Tongue (tissue), 2 donors: ENCODE results near the gene LRRK1. TPM values are rescaled to one million over a fixed set of nuclear protein-coding genes. Genes with fewer than 3 reads are reported as not detected.
A peak's percentile ranks its signal among the peaks of the same experiment; 100 is the strongest.

ENCODE experiments used
- DNase-seq: peaks from one replicate; pipeline ENCODE4 v3.0.0-alpha.2; 2015
- total RNA-seq: library from RNA; depleted of rRNA; stranded (reverse); fragments of >200 nt; gene quantifications from one replicate; pipeline ENCODE4 v1.2.3, GENCODE V29; 2014

LRRK1 gene
- total RNA-seq, 1 donor from 2014 or later, result 14.2 TPM

DNA sequence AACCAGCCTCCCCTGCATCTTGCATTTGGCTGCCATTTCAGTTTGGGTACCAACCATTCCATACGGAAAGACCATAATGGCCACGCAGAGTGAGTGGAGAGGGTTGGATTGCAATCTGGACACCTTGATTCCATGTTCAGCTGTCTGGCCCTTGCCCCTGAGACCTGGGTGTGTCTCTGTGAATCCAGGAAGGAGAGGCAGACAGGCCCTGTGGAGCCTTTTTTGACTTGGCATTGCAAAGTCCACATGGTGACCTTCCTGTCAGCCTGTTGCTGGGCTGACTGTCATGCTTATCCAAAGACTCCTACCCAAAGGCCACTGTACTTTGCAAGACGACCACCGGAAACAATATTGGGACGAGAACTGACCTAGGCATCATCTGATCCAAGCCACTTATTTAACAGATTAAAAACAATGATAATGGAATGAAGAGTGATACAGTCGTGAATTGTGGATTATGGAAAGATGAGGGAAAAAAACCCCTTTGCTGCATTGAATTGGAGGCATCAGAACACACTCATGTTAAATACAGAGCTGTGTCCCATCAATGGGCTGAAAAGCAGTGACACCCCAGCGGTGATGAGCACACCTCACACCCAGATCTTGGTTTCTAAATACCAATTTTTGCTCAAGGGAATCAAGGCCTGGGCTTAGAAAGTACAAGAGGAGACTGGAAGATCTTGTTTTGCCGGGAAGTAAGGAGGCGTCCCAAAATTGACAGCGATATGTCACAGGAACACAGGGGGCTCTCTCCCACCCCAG lies 86.0 kb downstream of the LRRK1 start:
- DNase-seq, result no peak

DNA sequence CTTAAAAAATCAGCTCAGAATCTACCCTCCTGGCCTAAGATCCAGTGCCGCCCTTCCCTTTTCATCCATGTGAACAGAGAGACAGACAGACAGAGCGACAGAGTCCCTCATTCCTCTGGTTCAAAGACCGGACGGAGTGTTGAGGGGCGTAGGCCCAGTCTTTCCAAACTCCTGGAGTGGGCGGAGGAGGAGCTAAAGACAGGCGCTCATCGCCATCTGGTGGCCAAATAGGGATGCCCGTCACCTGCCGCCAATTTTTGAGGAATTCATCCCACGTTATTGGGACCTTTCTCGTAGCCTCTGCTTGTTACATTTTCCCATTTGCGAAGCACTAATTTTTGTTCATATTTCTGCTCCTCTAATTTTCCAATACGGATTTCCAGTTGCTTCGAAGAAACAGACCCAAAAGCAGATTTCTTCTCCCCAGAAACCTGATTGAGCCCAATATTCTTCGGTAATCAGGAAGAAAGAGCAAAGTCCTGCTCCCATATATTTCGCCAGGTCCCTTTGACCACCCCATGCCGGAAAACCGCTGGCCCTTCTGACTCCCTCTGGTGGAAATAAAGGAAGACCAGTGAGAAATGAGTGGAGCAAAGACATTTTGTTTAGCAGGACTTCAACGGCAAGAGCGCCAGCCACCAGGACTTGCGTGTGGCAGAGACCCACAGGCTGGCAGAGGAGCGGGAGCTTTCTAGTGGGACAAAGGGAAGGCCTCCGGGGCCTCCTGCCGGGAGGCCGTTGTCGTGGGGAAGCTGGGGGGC lies 88.0 kb downstream of the LRRK1 start:
- peak; percentile 94 for DNase-seq

DNA sequence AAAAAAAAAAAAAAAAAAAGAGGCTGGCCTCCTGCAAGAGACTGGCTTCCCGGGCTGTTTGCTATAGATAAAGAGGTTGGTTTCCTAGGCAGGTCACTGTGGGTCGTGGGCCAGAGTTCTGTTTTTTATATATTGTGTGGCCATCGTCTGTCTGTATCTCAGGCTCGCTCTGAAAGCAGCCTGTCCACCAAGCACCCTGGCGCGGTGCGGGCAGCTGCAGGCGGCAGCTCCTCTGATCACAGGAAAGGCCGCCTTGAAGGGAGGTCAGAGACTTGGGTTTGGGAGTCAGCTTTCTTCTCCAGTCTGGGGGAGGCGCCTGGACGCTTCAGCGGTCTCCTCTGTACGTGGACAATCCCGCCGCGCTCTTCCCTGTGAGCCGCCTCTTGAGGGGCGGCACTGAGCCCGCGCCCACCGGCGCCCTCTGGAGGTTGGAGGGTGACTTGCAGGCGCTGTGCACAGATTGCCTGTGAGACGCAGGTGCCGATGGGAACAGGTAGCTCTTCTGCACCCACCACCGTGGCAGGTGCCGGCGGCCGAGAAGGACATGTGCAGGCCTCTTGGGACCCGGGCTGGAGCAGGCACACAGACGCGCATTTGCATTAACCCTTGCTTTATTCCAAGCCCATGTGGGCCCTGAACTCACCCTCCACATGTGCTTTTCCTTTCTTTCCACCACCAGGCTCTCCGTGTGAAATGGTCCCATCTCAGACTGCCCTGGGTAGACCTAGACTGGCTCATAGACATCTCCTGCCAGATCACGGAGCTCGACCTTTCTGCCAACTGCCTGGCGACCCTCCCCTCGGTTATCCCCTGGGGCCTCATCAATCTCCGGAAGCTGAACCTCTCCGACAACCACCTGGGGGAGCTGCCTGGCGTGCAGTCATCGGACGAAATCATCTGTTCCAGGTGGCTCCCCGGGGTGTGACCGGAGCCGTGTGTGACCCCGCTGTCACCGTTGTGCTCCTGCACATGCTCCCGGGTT lies 89.3 kb downstream of the LRRK1 start:
- DNase-seq, result peak; percentile 81

DNA sequence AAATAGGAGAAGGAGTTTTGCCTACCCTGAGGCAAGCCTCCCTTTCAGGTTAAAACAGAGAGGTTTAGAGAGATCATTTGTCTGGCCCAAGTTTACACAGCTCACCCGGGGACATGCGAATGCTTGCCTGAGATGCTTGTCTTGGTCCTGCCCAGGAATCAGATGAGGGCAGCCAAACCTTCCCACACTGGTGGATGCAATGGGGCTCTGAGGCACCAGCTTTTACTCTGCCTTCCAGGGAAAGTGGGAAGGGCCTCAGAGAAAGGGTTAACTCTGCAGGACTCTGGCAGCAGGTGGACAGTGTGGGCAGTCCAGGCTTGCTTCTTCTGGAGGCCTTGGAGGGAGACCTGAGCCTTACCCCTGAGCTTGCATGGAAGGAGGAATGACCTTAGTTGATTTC lies 90.0 kb downstream of the LRRK1 start:
- no peak for DNase-seq

DNA sequence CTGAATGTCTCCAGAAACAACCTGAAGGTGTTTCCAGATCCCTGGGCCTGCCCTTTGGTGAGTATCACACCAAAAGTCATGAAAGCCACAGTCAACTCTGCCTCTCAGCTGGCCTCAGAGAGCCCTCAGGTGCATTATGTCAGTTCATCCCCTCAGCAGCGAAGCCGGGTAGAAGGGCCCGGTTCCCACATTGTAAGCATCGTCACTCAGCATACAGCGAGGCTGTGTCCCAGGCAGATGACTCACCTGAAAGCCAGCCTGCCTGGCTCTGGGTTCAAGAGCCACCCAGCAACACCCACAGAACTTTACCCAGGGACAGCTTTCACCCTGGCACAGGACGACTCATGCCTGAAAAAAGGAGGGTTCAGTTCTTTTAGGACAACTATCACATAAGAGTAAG lies 91.6 kb downstream of the LRRK1 start:
- no peak for DNase-seq

DNA sequence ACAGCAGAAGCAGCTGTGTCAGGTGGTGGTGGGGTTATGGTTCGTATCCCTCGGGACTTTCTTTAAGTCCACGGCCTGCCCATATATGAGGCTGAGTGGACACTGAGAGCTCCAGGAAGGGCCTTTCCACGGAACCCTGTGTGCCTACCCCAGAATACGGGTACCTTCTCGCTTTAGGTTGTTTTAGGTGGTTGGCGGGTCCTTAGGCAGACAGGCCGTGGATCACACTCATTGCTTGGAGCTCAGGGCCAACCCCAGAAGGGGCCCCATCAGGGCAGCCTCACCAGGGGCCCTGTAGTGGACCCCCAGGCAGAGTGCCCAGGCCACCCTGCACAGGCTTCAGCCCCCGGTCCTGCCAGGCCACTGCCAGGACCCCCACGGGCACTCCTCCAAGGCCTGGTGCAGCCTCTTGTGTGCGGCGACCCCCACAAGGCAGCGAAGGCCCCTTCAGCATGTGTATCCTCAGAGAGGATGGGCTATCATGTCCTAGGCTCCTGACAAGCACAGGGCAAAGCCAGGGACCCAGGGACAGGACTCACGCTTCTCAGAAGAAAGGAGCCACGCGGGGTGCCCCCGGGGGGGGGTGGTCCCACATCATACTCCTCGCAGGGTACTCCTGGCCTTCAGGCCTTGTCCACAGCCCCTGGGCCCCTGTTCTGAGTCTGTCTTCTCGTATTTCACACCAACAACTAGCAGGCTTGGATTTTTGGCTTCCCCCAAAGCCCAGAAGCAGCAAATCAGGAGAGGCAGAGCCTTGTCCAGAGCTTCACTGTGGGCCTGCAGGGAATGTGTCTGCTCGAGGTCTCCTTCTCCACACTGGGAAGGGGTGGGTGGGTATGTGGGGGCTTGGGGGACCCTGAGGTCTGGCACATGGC lies 93.4 kb downstream of the LRRK1 start:
- DNase-seq, result no peak

DNA sequence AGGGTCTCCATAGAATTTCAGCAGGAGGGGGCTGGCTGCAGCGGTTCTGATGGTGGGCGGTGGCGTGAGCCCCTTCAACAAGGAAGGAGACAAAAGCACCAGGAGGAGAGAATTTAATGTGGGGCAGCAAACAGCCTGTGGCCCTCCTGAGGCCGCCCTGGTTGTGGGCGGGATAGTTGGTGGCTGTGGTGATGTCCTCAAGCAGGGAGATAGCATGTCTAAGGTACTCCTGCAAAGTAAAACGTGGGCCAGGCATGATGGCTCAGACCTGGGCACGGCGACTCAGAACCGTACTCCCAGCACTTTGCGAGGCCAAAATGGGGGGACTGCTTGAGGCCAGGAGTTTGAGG lies 94.0 kb downstream of the LRRK1 start:
- no peak for DNase-seq

DNA sequence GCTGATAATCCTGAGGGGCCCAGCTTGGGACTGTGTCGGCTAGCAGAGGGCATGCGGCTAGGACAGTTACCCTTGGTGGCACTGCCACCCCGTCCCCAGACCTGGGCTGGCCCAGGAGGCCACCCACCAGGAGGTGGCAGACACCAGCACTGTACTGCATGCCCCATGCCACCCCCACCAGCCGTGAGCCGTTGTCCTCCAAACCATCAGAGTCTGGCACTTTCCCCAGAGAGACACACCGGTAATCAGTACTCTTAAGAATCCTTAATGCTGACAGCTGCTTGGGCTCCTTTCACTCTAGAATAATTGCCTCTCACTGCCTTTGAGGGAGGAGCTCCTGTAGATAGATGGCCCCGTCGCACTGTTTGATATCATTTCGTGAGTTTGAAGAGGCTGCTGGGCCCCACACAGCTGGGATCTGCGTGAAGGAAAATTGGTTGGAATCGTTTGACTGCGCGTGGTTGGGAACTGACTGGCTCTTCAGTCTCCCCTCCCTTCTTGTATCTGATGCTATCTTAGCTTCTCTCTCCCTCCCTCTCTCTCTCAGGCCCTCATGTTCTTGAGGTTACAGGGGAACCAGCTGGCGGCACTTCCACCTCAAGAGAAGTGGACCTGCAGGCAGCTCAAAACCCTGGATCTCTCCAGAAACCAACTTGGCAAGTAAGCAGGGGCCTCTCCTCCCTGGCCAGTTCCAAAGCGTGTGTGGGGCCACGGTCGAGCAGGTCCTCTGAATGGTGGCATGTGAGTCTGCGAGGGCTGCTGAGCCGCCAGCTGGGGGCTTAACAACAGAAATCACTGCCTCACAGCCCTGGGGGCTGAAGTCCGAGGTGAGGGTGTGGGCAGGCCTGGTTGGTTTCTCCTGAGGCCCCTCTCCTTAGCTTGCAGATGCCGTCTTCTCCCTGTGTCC lies 94.9 kb downstream of the LRRK1 start:
- no peak for DNase-seq

DNA sequence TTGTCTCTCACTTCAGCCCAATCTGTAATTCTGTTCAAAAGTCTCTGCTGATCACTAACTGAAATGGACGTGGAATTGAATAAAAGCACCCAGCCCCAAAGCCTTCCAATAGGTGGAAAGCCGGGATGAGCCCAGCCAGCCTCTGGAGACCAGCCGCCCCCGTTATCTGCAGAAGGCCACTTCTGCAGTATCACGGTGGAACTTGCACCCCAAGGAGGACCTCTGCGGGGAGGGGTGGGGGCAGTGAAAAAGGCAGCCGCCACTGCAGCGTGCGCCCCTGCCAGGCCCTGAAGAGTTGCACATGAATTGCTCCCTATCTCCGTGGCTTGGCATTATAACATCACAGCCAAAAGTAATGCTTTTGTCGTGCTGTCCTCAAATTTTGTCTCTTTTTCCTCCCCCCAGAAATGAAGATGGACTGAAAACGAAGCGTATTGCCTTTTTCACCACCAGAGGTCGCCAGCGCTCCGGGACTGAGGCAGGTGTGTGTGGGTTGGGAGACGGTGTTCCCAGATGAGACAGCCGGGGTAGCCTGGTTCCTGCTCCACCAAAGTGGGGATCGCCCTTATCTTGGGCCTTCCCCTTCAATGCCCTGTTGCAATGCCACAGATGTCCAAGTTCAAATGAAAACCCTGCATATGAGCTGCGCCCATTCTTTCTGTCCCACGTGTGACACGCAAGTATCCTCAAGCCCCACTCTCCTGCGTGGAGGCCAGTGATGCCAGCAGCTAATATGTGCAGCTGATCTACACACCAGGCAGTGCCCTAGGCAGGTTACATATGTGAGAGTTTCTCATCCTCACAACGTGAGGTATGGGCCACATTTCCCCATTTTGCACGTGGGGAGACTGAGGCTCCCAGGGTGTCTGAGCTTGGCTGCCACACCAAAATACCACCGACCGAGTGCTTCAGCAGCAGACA lies 96.0 kb downstream of the LRRK1 start:
- DNase-seq, result peak; percentile 92

DNA sequence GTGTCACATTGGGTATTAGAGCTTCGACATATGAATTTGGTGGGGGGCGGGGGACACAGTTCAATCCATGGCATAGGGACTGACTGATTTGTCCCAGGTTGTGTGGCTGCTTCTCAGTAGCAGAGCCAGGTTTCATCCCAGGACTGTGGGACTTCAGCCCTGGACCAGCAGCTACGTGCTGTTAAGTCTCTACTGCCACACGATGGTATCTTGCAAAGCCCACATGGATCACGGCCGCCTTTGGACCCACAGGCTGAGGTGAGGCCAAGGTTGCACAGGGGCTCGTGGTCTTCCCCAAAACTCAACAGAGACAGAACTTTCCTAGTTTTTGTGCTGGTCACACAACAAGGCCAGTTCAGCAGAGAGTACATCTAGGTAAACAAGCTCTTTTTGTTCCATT lies 97.4 kb downstream of the LRRK1 start:
- no peak for DNase-seq

DNA sequence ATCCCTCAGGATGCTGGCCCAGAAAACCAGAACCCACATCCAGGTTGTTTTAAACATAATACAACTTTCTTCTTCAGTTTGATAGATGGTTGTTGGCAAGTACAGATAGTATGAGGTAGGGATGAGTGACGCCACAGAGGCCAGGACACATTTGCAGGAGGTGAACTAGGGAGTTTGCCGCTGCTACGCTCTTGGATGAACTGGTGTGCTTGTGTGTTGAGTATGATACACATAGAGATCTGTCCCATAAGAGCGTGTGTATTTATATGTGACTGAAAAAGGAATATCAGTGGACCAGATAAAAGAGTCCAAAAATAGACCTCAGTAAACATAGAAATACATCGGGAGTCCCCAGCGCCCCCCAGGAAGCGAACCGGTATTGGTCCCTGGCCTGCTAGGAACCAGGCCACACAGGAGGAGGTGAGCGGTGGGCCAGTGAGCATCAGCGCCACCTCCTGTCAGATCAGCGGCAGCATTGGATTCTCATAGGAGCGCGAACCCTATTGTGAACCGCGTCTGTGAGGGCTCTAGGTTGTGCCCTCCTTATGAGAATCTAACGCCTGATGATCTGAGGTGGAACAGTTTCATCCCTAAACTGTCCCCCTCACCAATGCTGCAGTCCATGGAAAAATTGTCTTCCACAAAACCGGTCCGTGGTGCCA lies 98.1 kb downstream of the LRRK1 start:
- DNase-seq, result no peak

DNA sequence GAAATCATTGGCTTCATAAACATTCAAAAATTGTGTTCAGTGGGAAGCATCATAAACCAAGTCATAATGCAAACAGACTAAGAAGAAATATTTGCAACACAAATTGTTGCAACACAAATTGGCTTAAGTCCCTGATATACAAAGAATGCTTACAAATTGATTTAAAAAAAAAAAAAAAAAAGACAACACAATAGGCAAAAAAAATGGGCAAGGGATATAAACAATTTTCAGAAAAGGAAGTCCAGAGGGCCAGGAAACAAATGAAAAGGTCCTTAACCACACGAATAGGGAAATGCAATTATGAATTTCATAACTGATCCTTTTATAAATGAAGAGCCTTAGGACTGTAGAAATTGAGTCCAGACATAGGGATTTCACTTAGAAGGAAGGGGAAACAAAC lies 98.9 kb downstream of the LRRK1 start:
- DNase-seq, result no peak

DNA sequence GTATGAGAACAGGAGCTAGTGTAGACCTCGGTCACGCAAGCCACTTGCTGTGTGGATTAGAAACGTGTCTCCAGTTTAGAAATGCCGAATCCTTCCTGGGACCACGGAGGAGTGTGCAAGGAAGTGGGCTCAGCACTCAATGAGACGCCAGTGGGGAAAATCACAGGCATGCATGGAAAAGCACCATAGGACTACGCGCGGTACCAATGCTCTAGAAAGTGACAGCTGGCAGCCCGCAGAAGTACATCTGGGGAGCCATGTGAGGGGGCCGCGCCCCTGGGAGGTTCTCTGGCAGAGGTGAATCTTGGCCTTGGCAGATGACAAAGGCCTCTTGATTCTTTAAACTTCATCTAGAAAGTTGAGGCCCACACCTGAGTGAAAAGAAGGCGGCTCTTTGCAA lies 99.3 kb downstream of the LRRK1 start:
- no peak for DNase-seq

DNA sequence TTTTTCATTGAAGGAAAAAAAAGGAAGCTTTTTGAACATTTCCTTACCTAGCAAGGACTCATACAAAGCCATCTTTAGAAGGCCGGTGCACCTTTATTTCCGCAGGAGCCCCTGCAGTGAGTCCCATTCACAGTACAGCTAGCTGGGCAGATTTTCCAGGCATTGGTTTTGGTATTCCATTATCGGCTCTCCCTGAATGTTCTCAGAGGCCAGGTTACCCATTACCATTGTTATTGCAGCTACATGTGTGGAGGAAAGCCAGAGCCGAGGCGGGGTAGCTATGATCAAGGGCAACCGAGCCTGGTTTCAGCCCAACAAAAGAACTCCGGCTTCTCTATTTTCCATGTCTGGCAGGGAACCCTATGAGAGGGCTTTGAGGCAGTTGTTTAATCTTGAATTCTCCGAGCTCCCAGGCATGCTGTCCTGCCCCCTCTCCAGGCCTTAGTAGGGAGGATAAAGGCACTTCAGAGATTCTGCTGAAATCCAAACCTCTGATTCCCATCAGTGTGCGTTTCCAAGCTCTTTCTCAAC lies 100.3 kb downstream of the LRRK1 start:
- peak; percentile 43 for DNase-seq

DNA sequence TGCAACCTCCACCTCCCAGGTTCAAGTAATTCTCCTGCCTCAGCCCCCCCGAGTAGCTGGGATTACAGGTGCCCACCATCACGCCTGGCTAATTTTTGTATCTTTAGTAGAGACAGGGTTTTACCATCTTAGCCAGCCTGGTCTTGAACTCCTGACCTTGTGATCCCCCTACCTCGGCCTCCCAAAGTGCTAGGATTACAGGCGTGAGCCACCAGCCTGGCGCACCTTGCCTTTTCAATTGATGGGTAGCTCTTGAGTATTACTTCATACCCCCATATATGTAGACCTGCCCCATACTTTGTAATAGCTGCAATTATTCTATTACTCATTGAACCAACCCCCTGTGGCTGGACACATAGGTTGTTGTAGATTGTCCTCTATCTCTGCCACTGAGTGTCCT lies 101.3 kb downstream of the LRRK1 start:
- DNase-seq, result no peak

DNA sequence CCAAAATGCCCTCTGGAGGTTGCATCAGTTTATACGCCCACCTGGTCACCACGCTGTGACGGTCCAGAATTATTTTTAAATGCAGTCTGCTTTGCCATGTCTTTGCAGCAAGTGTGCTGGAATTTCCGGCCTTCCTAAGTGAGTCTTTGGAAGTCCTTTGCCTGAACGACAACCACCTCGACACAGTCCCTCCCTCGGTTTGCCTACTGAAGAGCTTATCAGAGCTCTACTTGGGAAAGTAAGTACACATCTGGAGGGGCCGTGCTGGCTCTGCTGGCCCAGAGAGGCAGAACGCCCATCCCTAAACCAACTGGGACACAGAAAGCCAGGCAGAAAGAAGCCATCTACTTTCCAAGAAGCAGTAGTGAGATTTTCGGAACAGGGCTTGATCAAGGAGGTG lies 101.8 kb downstream of the LRRK1 start:
- no peak for DNase-seq

DNA sequence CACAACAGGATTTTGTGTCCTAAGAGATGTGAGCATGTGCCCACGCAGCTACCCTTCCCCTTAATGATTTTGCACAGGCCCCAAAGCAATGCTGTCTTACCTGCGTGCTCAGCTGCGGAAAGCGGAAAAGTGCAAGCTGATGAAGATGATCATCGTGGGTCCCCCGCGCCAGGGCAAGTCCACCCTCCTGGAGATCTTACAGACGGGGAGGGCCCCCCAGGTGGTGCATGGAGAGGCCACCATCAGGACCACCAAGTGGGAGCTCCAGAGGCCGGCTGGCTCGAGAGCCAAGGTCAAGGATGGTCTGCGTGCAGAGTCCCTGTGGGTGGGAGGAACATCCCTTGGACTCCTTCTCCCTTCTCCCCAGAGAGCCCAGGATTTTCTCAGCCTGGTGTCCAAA lies 103.1 kb downstream of the LRRK1 start:
- DNase-seq, result no peak

DNA sequence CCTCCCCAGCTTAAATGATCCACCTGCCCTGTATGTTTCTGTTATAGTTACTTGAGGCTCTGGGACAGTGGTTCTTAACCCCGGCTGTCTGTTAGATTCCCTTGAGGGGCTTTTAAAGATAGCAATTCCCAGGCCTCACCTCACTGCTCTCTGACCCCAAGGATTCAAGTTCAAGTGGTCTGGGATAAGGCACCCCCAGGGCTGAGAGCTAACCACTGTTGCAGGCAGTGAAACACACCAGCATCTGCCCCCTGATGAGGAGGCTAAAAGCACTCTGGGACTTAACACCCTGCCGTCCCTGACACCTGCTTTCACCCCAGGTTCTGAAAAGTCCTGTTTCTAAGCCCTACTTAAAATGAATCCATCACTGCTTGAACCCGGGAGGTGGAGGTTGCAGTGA lies 103.7 kb downstream of the LRRK1 start:
- DNase-seq, result no peak
